Liver (tissue), 9 donors: ENCODE data around the gene ITPKB. TPM values are rescaled to one million over a fixed set of nuclear protein-coding genes. Genes with fewer than 3 reads are reported as not detected.

Source experiments
- DNase-seq: peaks from one replicate; pipeline ENCODE4 v3.0.0-alpha.2; 2017; ENCODE audit warnings: low spot score
- H3K27ac ChIP-seq, 2 donors: one replicate each; pipeline ENCODE4 v1.7.0; 2013; ENCODE audit warnings: inconsistent platforms in 2 of 2, low read length in 2 of 2, control low read depth in 1 of 2, low read depth in 1 of 2, mild to moderate bottlenecking in 1 of 2
- H3K27me3 ChIP-seq, 4 donors: one replicate each; pipeline versions ENCODE4 v1.6.1 to v1.7.0; 2013; ENCODE audit warnings: low read length in 3 of 4, inconsistent platforms in 1 of 4, mild to moderate bottlenecking in 1 of 4, moderate library complexity in 1 of 4; ENCODE audit not compliant: control insufficient read depth in 4 of 4, insufficient read depth in 4 of 4
- H3K36me3 ChIP-seq, 4 donors: one replicate each; pipeline versions ENCODE4 v1.6.1 to v1.7.0; 2013; ENCODE audit warnings: low read length in 3 of 4, mild to moderate bottlenecking in 3 of 4, low read depth in 1 of 4, moderate library complexity in 1 of 4; ENCODE audit not compliant: control insufficient read depth in 4 of 4, insufficient read depth in 3 of 4
- H3K4me1 ChIP-seq, 4 donors: one replicate each; pipeline versions ENCODE4 v1.6.1 to v1.7.0; 2013; ENCODE audit warnings: low read length in 3 of 4, mild to moderate bottlenecking in 3 of 4, moderate library complexity in 1 of 4; ENCODE audit not compliant: control insufficient read depth in 4 of 4, insufficient read depth in 4 of 4
- H3K4me3 ChIP-seq, 3 donors: one replicate each; pipeline versions ENCODE4 v1.6.1 to v1.7.0; 2013; ENCODE audit warnings: low read length in 3 of 3, control low read depth in 1 of 3, low read depth in 1 of 3, mild to moderate bottlenecking in 1 of 3
- H3K9ac ChIP-seq, 2 donors: one replicate each; pipeline ENCODE4 v1.7.0; 2013; ENCODE audit warnings: low read length in 2 of 2, mild to moderate bottlenecking in 2 of 2, moderate library complexity in 2 of 2, control low read depth in 1 of 2, low read depth in 1 of 2
- H3K9me3 ChIP-seq, 4 donors: one replicate each; pipeline versions ENCODE4 v1.6.1 to v1.7.0; 2013; ENCODE audit warnings: low read length in 3 of 4; ENCODE audit not compliant: control insufficient read depth in 4 of 4
- ATF3 ChIP-seq: IDR thresholded peaks from 2 replicates; pipeline ENCODE4 v1.6.1; 2016; ENCODE audit warnings: antibody characterized with exemption
- CTCF ChIP-seq: fragments of 150-350 bp; IDR thresholded peaks from 2 replicates; pipeline ENCODE4 v1.5.1; 2017; ENCODE audit warnings: improper control_type of control experiment, low read depth, low read length; ENCODE audit not compliant: missing input control
- EGR1 ChIP-seq, 2 donors: IDR thresholded peaks; 2 replicates each; pipeline ENCODE4 v1.6.1; 2016 to 2018; ENCODE audit warnings: antibody characterized with exemption in 2 of 2, low read depth in 2 of 2
- FOXA1 ChIP-seq: IDR thresholded peaks from 2 replicates; pipeline ENCODE4 v1.6.1; 2016; ENCODE audit warnings: antibody characterized with exemption
- FOXA2 ChIP-seq: IDR thresholded peaks from 2 replicates; pipeline ENCODE4 v1.6.1; 2016; ENCODE audit warnings: antibody characterized with exemption
- GABPA ChIP-seq, 2 donors: IDR thresholded peaks in 1 of 2; conservative IDR thresholded peaks in 1 of 2; 2 replicates each; pipeline ENCODE4 v1.6.1; 2016; ENCODE audit warnings: antibody characterized with exemption in 2 of 2, mild to moderate bottlenecking in 1 of 2, moderate library complexity in 1 of 2
- HNF4A ChIP-seq, 2 donors: conservative IDR thresholded peaks; 2 replicates each; pipeline ENCODE4 v1.6.1; 2016; ENCODE audit warnings: antibody characterized with exemption in 2 of 2, mild to moderate bottlenecking in 2 of 2
- HNF4G ChIP-seq: IDR thresholded peaks from 2 replicates; pipeline ENCODE4 v1.6.1; 2016; ENCODE audit warnings: antibody characterized with exemption
- JUND ChIP-seq, 2 donors: IDR thresholded peaks; 2 replicates each; pipeline ENCODE4 v1.6.1; 2016; ENCODE audit warnings: antibody characterized with exemption in 2 of 2
- MAX ChIP-seq: IDR thresholded peaks from 2 replicates; pipeline ENCODE4 v1.6.1; 2016; ENCODE audit warnings: antibody characterized with exemption
- NR2F2 ChIP-seq: IDR thresholded peaks from 2 replicates; pipeline ENCODE4 v1.6.1; 2016; ENCODE audit warnings: antibody characterized with exemption
- RAD21 ChIP-seq, 2 donors: IDR thresholded peaks; 2 replicates each; pipeline ENCODE4 v1.6.1; 2016; ENCODE audit warnings: antibody characterized with exemption in 2 of 2, mild to moderate bottlenecking in 2 of 2
- REST ChIP-seq: IDR thresholded peaks from 2 replicates; pipeline ENCODE4 v1.6.1; 2016; ENCODE audit warnings: antibody characterized with exemption, mild to moderate bottlenecking
- RXRA ChIP-seq, 2 donors: IDR thresholded peaks; 2 replicates each; pipeline ENCODE4 v1.6.1; 2017 to 2018; ENCODE audit warnings: antibody characterized with exemption in 2 of 2, mild to moderate bottlenecking in 1 of 2
- SP1 ChIP-seq: IDR thresholded peaks from 2 replicates; pipeline ENCODE4 v1.6.1; 2018; ENCODE audit warnings: antibody characterized with exemption, mild to moderate bottlenecking
- TAF1 ChIP-seq: conservative IDR thresholded peaks from 2 replicates; pipeline ENCODE4 v1.6.1; 2016; ENCODE audit warnings: antibody characterized with exemption, mild to moderate bottlenecking
- YY1 ChIP-seq: IDR thresholded peaks from 2 replicates; pipeline ENCODE4 v1.6.1; 2016; ENCODE audit warnings: antibody characterized with exemption, mild to moderate bottlenecking
- ZBTB33 ChIP-seq: IDR thresholded peaks from 2 replicates; pipeline ENCODE4 v1.6.1; 2016; ENCODE audit warnings: antibody characterized with exemption
- whole genome bisulfite sequencing: extraction: QIAGEN DNeasy Blood & Tissue Kit; methylation state at CpG from one replicate; pipeline ENCODE4 v1.1.7; 2013; 5-methylcytosine and 5-hydroxymethylcytosine counted together
- polyA plus RNA-seq, 2 donors: library from polyadenylated mRNA; stranded (reverse) in 1 of 2; unstranded in 1 of 2; fragments of 200-250 nt in 1 of 2; fragments of >200 nt in 1 of 2; fragmentation: Nextera tagmentation in 1 of 2; extraction: Ambion mirVana in 1 of 2; gene quantifications; one replicate each; pipeline versions ENCODE4 v1.2.1 to v1.2.3, GENCODE V29; 2013 to 2015
- total RNA-seq, 2 donors: library from RNA; depleted of rRNA; stranded (reverse); fragments of >200 nt; gene quantifications; one replicate each; pipeline ENCODE4 v1.2.3, GENCODE V29; 2014
- donor health status: healthy.
- donor health status: healthy.
- donor health status: healthy.
- donor health status: healthy.
- donor health status: healthy.

The ITPKB gene
- total and polyA plus RNA-seq, 4 donors: 0.61 to 5.8 (median 3.7) TPM

- H3K9me3 ChIP-seq: no peaks in the 10 kb centered on the region
- no peaks in the 10 kb centered on the region for H3K36me3 ChIP-seq
- TF ChIP-seq ZBTB33 (no peak), SP1 (no peak), CTCF (peak; percentile 24), RAD21 (IDR thresholded peaks at IDR 0.05) (peak; percentile 27 to 62), EGR1 (IDR thresholded peaks at IDR 0.05; ENCODE audit: low read depth in 2 of 2) (no peak), GABPA (IDR thresholded peaks at IDR 0.05 in 1 of 2, conservative IDR thresholded peaks at IDR 0.05 in 1 of 2) (no peak)
- no peaks in the 10 kb centered on the region for H3K27me3 ChIP-seq
- WGBS: 64% methylated on average over 29 of the region's 29 CpGs
- no peak overlapping the region for H3K27ac ChIP-seq
- no peak for DNase-seq
- no peaks in the 10 kb centered on the region for H3K4me1 ChIP-seq
- H3K4me3 ChIP-seq: no peak overlapping the region
- H3K9ac ChIP-seq: no peak overlapping the region
These were observed 101.7 kb downstream of the ITPKB start for GRCh38 chr1:226637147-226637935.

GRCh38 chr1:226636847-226637096 is 102.3 kb downstream of the ITPKB start:
- TF ChIP-seq SP1 (no peak), ATF3 (no peak), RXRA (IDR thresholded peaks at IDR 0.05) (no peak), HNF4G (no peak), MAX (no peak), YY1 (no peak), NR2F2 (no peak), FOXA1 (no peak), GABPA (IDR thresholded peaks at IDR 0.05 in 1 of 2, conservative IDR thresholded peaks at IDR 0.05 in 1 of 2) (no peak), REST (no peak), JUND (IDR thresholded peaks at IDR 0.05) (no peak), RAD21 (IDR thresholded peaks at IDR 0.05) (no peak), HNF4A (conservative IDR thresholded peaks at IDR 0.05) (no peak), FOXA2 (no peak), TAF1 (no peak), ZBTB33 (no peak), CTCF (no peak), EGR1 (IDR thresholded peaks at IDR 0.05; ENCODE audit: low read depth in 2 of 2) (no peak)
- Histone ChIP-seq H3K4me3 (no peak overlapping the region), H3K27me3 (no peaks in the 10 kb centered on the region), H3K9me3 (no peaks in the 10 kb centered on the region), H3K4me1 (no peaks in the 10 kb centered on the region), H3K36me3 (no peaks in the 10 kb centered on the region), H3K9ac (no peak overlapping the region), H3K27ac (no peak overlapping the region)
- no peak for DNase-seq
- 91% methylated on average over 1 of the region's 1 CpG for WGBS
